Right kidney (tissue), 1 donor: Measurements from ENCODE around the gene SRCAP.
A peak's percentile ranks its signal among the peaks of the same experiment; 100 is the strongest.

Experiments used
- DNase-seq: peaks from one replicate; pipeline ENCODE4 v3.0.0-alpha.2; 2016

Gene SRCAP

GRCh38 chr16:30755955-30756780, 57.2 kb downstream of the SRCAP start:
- DNase-seq, result no peak

- DNase-seq, result no peak
Measured at GRCh38 chr16:30756781-30757100, 57.8 kb downstream of the SRCAP start.

GRCh38 chr16:30757316-30757715, 58.3 kb downstream of the SRCAP start:
- DNase-seq, result no peak

GRCh38 chr16:30758988-30759491, 60.1 kb downstream of the SRCAP start:
- no peak for DNase-seq

GRCh38 chr16:30760001-30760559, 61.1 kb downstream of the SRCAP start:
- DNase-seq, result no peak

- no peak for DNase-seq
Measured at GRCh38 chr16:30760577-30761426, 61.8 kb downstream of the SRCAP start.

GRCh38 chr16:30761427-30761927, 62.5 kb downstream of the SRCAP start:
- DNase-seq, result no peak

GRCh38 chr16:30761928-30762902, 63.2 kb downstream of the SRCAP start, which contains the start of the genes CFAP119 and RNF40:
CFAP119 (minus strand) TSS chr16:30762062; CDS start chr16:30761748, 314 bp downstream.
RNF40 (plus strand) TSS chr16:30762322; CDS start chr16:30762546, 224 bp downstream.
- peak; percentile 92 for DNase-seq

GRCh38 chr16:30762991-30763725, 64.2 kb downstream of the SRCAP start:
- DNase-seq, result no peak

GRCh38 chr16:30764086-30764485, 65.1 kb downstream of the SRCAP start:
- DNase-seq, result no peak

GRCh38 chr16:30764816-30765465, 66.0 kb downstream of the SRCAP start:
- DNase-seq, result no peak

GRCh38 chr16:30766206-30766932, 67.4 kb downstream of the SRCAP start:
- no peak for DNase-seq

- DNase-seq, result no peak
Measured at GRCh38 chr16:30766933-30767284, 67.9 kb downstream of the SRCAP start.

GRCh38 chr16:30767767-30768465, 68.9 kb downstream of the SRCAP start:
- no peak for DNase-seq

GRCh38 chr16:30768583-30769181, 69.7 kb downstream of the SRCAP start:
- DNase-seq, result no peak

- DNase-seq, result no peak
Measured at GRCh38 chr16:30769379-30770089, 70.6 kb downstream of the SRCAP start.

- no peak for DNase-seq
Measured at GRCh38 chr16:30771726-30772125, 72.8 kb downstream of the SRCAP start.

- DNase-seq, result no peak
Measured at GRCh38 chr16:30773826-30774225, 74.9 kb downstream of the SRCAP start.
